Ishikawa (cell line): ENCODE measurements around the gene TFG.
A peak's percentile ranks its signal among the peaks of the same experiment; 100 is the strongest.

Source experiments
- CEBPB ChIP-seq: IDR thresholded peaks from 2 replicates; pipeline ENCODE4 v1.6.1; 2012
- CREB1 ChIP-seq: IDR thresholded peaks from 2 replicates; pipeline ENCODE4 v1.6.1; 2012; ENCODE audit warnings: low read depth
- EGR1 ChIP-seq: IDR thresholded peaks from 2 replicates; pipeline ENCODE4 v1.6.1; 2012
- EP300 ChIP-seq: IDR thresholded peaks from 2 replicates; pipeline ENCODE4 v1.6.1; 2012; ENCODE audit warnings: borderline replicate concordance
- FOXM1 ChIP-seq: IDR thresholded peaks from 2 replicates; pipeline ENCODE4 v1.6.1; 2012; ENCODE audit warnings: low read depth, borderline replicate concordance
- MAX ChIP-seq: IDR thresholded peaks from 2 replicates; pipeline ENCODE4 v1.6.1; 2012
- NFIC ChIP-seq: IDR thresholded peaks from 2 replicates; pipeline ENCODE4 v1.6.1; 2012
- RAD21 ChIP-seq: IDR thresholded peaks from 2 replicates; pipeline ENCODE4 v1.6.1; 2012; ENCODE audit warnings: low read depth
- REST ChIP-seq: IDR thresholded peaks from 2 replicates; pipeline ENCODE4 v1.6.1; 2012; ENCODE audit warnings: low read depth, mild to moderate bottlenecking
- TAF1 ChIP-seq: IDR thresholded peaks from 2 replicates; pipeline ENCODE4 v1.6.1; 2012; ENCODE audit warnings: low read depth, mild to moderate bottlenecking
- TCF12 ChIP-seq: IDR thresholded peaks from 2 replicates; pipeline ENCODE4 v1.6.1; 2012; ENCODE audit warnings: low read depth
- TEAD4 ChIP-seq: IDR thresholded peaks from 2 replicates; pipeline ENCODE4 v1.6.1; 2012
- USF1 ChIP-seq: IDR thresholded peaks from 2 replicates; pipeline ENCODE4 v1.6.1; 2012
- YY1 ChIP-seq: IDR thresholded peaks from 2 replicates; pipeline ENCODE4 v1.6.1; 2012; ENCODE audit warnings: low read depth
- ZBTB7A ChIP-seq: IDR thresholded peaks from 2 replicates; pipeline ENCODE4 v1.6.1; 2012; ENCODE audit warnings: low read depth

Gene TFG

GRCh38 chr3:100782906-100783305 is 73.6 kb downstream of the TFG start:
- TF ChIP-seq FOXM1 (no peak), NFIC (0 out of 2 replicates have a peak, but pooled peaks have one; percentile 20), YY1 (no peak), EGR1 (no peak)

GRCh38 chr3:100783619-100784018 is 74.3 kb downstream of the TFG start:
- no peak for TF ChIP-seq REST
- no peak for TF ChIP-seq MAX
- TF ChIP-seq EP300, result no peak
- no peak for TF ChIP-seq NFIC
- TF ChIP-seq TEAD4, result no peak

- TF ChIP-seq TCF12 (no peak), EGR1 (no peak), FOXM1 (no peak), CEBPB (no peak), TAF1 (no peak), YY1 (no peak), TEAD4 (no peak), NFIC (no peak), MAX (no peak), ZBTB7A (no peak), EP300 (no peak), REST (no peak), USF1 (no peak)
Measured at GRCh38 chr3:100789579-100789978, 80.3 kb downstream of the TFG start.

GRCh38 chr3:100796556-100796955 is 87.3 kb downstream of the TFG start:
- TF ChIP-seq REST (no peak), RAD21 (peak; percentile 56)

GRCh38 chr3:100798012-100798411 is 88.7 kb downstream of the TFG start:
- no peak for TF ChIP-seq CREB1
- no peak for TF ChIP-seq RAD21
- no peak for TF ChIP-seq EP300
- TF ChIP-seq TCF12, result no peak
- no peak for TF ChIP-seq YY1
- TF ChIP-seq MAX, result no peak
- TF ChIP-seq EGR1, result no peak
- no peak for TF ChIP-seq USF1
- no peak for TF ChIP-seq ZBTB7A
- TF ChIP-seq CEBPB, result no peak
- TF ChIP-seq NFIC, result no peak
- TF ChIP-seq REST, result no peak
- no peak for TF ChIP-seq TAF1
- TF ChIP-seq FOXM1, result no peak
- no peak for TF ChIP-seq TEAD4
